NCI-H510A treated with DMSO at 0.1 percent for 48 hours (cell line): ENCODE data around the gene EEF1A2.

ENCODE experiments used
- DNase-seq: peaks from one replicate; lab custom pipeline; 2025; lab: John Stamatoyannopoulos, UW

EEF1A2 gene

DNA sequence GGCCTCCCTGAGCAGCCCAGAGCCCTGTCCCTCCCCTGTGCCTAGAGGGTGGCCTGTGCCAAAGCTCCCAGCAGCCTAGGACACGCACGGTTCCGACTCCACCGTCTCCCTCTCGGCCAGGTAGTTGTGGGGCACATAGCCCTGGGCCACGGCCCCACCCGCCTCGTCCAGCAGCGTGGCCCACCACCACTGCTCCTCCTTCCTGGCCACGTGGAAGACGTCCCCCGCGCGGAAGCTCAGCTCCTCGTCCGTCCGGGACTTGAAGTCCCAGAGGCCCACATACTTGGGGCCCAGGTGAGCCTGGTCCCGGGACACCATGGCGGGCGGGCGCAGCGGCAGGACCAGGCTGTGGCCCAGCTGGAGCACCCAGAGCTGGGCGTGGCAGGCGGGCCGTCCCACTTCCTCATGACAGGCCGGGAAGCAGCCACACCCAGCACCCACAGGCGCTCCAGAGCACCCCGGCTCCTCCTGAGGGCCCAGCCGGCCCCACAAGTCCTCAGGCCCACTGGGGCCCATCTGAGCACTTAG lies 38.2 kb upstream of the EEF1A2 start, which contains the start of gene PTK6:
TSS of gene PTK6 (minus strand) at position 380 of the 528 bp plus-strand sequence. CDS start at position 318, 62 bp downstream.
- no peak for DNase-seq

DNA sequence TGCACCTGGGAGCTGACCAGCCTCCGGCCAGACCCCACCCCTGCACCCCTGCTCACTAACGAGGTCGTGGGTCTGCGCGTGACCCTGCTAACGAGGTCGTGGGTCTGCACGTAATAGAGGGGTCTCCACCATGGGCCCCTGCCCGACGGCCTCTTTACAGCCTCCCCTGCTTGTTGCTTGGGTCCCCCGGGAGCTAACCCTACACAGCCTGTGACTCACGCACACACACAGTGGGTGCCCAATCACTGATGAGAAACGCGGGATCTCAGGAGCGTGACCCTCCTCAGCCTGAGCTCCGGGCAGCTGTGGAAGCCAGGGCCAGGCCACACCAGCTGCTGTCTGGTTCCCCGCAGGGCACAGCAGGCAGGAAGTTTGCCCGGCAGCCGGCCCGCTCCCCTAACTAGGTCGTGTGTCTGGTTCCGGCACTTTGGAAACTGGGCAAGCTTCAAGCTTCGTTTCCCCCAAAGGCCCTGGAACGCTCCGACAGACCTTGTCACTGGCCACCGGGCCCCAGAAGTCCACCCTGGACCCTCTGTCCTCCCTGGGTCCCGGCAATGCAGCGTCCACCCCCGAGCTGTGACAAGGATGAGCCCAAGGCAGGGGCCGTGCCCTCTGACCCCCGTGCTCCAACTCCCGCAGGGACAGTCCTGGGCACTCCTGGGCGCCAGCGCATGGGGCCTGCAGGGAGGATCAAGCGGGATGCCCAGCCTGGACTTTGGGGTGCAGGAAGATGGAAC lies 37.5 kb upstream of the EEF1A2 start:
- DNase-seq, result no peak

DNA sequence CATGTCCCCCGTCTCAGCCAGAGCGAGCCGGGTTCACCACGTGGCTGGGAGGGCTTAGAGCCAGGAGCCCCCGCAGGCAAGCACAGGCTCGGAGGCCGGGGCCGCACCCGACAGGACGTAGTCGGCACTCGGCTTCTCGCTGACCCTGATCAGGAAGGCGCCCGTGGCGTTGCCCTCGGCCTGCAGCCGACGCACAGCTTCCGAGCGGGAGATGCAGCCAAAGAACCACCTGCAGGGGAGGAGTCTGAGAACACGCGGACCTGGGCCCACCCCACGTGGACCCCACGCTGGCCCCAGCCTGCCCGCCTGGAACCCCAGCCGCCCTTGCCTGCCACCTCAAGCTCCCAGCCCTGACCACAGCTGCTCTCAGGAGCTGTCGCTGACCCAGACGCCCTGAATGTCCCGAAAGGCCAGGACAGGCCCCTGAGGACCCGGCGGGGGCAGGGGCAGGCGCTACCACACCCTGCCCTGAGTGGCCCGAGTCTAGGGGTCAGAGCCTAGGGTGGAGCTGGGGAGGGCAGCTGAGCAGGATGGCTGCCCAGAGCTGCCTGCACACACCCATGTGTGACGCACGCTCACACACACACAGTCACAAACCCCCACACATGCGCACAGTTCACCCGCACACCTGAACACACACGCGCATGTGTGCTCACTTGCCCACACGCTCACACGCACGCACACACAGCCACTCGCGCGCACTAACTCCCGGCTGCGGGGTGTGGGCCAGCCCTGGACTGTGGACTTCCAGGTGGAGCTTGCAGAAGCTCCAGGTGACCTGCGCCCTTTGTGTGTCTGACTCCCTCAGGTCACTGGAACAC lies 36.2 kb upstream of the EEF1A2 start:
- DNase-seq, result no peak

DNA sequence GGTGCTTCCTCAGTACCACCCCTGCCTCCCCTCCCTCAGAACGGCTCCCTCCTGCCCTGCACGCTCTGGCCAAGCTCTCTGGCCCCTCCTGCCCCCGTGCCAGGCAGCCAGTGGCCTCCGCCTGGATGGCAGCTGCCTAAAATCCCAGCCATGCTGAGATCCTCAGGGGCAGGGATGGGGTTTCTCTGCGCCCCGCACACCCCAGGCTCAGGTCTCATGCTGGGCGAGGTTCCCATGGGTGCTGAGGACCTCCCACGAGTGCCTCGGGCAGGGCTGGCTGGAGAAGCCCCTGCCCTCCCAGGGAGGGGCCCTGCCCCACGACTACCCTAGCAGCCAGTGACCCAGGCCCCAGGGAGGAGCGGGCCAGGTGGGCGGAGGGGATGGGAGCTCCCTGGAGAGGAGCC lies 35.5 kb upstream of the EEF1A2 start:
- DNase-seq, result no peak

DNA sequence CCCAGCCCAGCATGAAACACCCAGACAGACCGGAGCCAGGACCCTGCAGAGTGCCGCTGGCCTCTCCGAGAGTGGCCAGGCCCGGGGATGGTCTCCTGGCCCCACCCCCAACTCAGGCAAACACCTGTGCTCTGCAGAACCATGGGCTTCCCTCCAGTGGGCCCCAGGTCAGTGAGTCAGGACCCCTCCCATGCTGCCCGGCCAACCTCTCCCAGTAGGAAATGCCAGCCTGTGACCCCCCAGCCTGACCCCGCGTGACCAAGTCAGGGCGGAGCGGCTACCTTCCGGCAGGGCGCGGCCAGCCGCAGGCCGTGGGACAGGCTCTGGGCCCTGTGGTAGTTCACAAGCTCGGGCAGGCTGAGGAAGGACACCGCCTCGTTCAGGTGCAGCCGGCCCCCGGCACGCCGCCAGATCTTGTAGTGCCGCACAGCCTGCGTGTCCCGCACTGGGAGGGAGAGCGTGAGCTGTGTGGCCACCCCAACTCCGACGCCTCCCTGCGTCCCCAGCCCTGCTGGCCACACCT lies 35.0 kb upstream of the EEF1A2 start:
- no peak for DNase-seq

DNA sequence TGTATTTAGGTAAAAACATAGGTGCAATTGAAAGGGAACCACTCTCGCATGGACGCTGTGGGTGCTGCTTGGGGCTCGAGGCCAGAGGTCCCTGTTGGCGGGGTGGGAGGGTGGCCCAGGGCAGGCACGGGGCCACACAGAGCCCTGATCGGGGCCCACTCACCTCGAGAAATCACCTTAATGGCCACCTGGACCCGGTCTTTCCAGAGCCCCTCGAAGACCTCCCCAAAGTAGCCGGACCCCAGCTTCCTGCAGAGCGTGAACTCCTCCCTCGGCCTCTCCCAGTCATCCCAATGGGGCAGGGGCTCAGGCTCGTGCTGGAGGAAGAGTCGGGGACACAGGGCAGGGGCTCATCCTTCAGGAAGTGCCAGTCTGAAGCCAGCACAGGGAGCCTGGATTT lies 34.5 kb upstream of the EEF1A2 start:
- no peak for DNase-seq

DNA sequence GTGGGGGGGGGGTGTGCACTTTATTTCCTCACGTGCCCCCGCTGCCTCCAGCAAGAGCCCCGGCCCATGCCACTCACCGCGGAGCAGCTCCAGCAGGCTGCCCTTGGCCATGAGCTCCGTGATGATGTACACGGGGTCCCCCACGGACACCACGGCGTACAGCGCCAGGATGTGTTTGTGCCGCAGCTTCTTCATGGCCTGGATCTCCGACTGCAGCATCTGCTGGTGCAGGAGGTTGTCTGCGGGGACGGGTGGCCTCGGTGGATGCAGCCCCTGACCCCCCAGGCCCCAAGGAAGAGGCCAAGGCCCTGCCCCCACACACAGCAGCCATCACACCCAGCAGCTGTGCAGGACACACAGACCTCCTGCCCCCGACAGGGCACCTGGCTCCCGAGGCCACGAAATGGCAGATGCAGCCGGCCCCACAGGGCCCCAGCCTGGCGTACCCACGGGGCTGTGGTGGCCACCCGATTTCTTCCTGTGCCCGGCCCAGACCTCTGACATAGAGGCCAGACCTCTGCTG lies 33.6 kb upstream of the EEF1A2 start:
- DNase-seq, result no peak

DNA sequence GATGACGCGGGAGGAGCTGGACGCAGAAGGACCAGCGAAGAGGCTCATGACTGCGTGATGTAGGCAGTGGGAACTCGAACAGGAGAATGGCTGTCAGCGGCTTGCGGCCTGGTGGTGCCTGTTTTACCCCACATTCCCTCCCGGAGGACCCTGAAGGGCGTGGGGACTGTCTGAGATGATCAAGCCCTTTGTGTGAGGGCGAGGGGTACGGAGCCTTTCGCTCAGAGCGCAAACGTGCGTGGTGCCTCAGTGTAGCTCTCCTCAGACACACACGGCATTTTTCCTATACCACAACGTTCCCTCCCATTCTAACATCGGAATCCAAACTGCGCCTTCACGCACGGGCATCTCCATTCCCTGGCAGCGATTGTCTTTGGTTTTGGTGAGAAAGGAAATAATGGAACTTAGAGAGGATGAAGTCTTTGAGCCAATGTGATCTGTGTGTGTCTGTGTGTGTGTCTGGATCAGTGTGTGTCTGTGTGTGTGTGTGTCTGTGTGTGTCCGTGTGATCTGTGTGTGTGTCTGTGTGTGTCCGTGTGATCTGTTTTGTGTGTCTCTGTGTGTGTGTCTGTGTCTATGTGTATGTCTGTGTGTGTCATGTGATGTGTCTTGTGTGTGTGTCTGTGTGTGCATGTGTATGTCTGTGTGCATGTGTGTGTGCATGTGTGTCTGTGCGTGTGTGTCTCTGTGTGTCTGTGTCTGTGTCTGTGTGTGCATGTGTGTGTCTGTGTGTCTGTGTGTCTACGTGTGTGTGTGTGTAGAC lies 33.0 kb upstream of the EEF1A2 start:
- DNase-seq, result no peak

DNA sequence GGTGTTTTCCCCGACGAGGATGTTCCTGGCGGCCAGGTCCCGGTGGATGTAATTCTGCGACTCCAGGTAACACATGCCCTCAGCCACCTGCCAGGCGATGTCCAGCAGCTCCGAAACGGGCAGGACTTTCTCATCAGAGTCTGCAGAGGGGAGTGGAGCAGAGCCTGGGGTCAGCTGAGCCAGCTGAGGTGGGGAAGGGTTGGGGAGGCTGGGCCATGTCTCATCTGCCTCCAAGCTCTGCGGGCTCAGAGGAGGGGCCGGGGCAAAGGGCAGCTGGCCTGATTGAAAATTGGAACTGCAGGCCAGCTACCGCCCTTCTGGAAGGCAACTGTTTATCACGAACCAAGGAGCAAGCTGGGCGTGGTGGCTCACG lies 31.9 kb upstream of the EEF1A2 start:
- no peak for DNase-seq

DNA sequence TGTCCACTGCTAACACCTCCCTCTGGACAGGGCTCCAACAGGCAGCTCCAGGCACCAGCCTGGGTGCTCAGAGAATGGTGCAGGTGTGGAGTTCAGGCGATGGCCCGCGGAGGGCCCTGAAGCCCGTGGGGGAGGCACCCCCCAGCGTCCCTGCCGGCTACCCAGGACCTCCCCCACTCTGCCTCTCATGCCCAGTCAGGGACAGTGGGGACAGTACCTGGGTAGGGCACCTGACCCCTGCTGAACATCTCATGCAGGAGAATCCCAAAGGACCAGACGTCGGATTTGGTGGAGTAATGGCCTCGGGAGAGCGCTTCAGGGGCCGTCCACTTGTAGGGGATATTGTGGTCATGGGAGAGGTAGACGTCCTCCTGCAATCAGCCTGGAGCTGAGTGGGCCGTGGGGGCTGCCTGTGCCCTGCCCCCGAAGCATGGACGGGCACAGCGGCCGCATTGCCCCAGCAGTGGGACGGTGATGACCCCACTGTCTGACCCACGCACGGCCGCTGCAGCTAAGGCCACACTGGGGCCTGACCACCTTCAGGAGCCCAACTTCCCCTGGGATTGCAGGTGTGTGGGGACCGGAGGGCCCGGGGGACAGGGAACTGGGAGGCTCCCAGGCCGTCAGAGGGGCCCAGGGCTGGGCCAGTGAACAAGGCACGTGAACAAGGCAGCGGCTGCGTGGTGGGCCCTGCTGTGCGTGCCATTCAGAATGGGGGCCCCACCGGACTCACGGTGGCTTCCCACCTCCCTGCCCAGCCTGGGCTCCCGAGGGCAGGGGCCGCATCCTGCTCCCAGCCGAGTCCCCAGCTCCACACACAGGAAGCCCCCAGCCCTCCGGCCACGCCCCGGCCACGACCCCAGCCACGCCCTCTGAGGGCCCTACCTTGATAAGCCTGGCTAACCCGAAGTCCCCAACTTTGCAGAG lies 31.2 kb upstream of the EEF1A2 start:
- DNase-seq, result no peak

DNA sequence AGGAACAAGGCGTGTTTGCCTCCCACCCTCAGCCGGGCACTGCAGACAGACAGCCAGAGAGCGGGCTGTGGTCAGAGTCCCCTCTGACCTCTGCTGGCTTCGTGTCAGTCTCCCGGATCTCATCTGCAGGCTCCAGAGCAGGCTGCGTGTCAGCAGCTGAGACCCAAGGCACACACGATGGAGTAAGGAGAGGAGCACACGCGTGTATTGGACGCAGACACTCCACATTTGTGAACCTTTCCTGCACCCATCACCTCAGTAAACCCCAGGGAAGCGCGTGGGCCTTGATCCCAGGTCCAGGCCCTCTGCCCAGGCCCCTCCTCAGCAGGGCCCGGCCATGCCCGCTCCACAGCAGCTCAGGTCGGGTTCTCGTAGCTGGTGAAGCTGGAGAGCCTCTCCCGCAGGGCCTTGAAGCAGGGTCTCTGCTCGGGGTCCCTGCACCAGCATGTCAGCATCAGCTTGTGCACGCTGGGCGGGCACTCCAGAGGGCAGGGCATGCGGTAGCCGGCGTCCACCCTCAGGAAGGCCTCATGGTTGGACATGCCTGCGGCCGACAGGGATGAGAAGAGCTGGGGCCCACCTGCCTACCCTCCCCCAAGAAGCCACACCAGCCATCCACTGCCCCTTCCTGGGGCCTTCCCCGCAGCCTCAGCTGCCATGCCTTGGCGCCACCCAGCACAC lies 30.4 kb upstream of the EEF1A2 start:
- DNase-seq, result no peak

DNA sequence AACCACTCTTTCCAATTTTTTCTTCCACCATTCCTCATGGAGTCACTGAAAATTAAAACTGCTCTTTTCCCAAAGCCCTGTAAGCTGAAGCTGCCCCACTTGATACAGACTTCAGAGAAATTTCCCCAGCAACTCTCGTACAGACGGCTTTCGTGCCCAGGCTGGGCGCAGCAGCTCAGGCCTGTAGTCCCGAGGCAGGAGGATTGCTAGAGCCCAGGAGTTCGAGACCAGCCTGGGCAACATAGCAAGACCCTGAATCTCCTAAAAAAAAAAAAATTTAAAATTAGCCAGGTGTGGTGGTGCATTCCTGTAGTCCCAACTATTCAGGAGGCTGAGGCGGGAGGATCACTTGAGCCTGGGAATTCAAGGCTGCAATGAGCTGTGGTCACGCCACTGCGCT lies 28.3 kb upstream of the EEF1A2 start:
- DNase-seq, result no peak

DNA sequence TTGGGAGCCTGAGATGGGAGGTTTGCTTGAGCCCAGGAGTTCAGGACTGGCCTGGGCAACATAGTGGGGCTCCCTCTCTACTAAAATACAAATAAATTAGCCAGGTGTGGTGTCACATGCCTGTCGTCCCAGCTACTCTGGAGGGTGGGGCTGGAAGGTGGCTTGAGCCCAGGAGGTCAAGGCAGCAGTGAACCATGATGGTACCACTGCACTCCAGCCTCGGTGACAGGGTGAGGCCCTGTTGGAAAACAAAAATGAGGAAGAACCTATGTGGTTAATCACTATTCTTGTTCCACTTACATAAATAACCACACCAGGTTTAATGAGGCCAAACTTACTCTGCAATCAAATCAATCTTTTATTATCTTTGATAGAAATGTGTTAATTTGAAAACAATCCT lies 27.1 kb upstream of the EEF1A2 start:
- no peak for DNase-seq

DNA sequence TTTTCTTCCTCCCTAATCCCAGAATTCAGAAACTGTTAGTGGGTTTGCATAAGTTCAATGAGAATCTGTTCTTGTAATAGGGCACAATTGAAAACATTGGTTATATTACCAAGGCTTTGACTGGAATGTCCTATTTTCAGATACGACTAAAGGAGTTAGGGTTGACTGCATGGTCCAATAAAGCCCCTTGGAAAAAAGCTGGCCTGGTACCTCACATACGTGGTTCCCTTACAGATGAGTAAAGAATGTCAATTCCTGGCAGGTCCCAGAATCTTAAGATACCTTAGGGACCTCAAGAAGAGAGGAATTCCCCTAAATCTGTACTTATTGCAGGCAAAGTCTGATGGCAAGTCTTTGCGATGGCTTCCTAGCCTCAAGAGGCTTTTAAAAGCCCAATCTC lies 26.3 kb upstream of the EEF1A2 start:
- DNase-seq, result no peak

DNA sequence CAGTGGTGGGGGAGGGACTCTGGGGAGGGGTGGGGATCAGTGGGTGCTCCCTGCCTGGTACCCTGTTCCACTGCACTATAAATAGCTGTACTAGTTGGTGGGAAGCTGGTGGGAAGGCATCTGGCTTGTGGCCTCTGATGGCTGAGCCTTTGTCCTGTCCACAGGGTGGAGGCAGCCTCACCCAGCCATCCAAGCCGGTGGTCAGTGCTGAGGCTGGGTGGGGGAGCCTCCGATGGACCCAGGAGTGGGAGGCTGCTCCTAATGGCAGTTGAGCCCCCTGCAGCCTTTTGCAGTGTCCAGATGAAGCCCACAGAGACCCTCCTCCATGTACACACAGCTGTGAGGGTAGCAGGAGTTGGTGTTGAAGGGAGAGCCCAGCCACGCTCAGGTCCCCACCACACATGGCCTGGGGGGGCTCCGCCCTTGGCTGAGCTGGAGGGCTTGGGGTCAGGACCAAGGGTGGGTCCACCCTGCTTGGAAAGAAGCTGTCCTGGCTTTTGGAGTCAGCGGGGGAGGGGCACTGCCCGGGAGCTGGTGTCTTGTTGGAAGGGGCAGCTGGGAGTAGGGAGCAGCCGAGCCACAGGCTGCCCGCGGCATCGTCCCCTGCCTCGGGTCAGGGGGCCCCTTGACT lies 24.2 kb upstream of the EEF1A2 start:
- DNase-seq, result no peak

DNA sequence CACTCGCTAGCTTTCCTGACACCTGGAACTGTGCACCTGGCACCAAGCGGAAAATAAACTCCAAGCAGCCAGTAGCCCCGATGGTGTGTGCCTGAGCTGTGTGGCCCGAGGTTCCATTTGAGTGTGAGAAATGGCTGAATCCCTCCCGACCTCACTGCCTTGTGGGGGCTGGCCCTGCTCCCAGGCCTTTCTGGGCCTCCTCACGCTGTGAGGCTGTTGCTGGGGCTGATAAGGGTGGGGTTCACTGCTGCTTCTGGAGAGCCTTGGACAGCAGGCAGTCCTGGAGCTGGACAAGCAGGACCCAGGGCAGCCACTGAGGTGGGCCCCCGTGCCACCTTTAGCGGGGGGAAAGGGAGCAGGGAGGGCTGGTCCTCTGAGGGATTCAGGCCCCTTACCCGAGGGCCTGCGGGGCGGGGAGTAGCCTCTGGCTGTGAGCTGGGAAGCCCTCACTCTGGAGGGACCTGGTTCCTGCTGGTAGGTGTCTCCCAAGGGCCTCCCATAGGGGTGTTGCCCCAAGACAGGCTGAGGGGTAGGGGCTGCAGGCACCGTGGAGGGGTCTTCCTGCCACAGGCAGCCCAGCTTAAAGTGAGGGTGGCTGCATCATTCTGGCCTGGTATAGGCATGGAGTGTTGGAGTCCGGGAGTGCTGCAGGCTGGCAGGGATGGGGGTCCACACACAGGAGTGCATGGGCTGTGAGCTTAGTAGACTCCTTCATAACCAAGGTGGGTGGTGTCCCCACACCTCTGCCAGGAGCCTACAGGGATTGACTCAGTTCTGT lies 23.4 kb upstream of the EEF1A2 start:
- no peak for DNase-seq

DNA sequence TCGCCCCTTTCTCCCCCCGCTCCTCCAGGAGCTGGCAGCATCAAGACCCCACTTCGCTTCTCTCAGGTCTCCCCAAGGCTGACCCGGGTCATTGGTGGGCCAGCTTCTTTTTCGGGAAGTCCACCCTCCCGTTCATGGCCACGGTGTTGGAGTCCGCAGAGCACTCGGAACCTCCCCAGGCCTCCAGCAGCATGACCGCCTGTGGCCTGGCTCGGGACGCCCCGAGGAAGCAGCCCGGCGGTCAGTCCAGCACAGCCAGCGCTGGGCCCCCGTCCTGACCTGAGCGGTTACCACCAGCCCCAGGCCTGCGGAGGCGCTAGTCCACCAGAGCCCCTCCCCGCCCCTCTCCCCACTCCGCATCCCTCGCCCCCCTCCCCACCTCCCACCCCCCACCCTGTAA lies 22.7 kb upstream of the EEF1A2 start:
- DNase-seq, result no peak

DNA sequence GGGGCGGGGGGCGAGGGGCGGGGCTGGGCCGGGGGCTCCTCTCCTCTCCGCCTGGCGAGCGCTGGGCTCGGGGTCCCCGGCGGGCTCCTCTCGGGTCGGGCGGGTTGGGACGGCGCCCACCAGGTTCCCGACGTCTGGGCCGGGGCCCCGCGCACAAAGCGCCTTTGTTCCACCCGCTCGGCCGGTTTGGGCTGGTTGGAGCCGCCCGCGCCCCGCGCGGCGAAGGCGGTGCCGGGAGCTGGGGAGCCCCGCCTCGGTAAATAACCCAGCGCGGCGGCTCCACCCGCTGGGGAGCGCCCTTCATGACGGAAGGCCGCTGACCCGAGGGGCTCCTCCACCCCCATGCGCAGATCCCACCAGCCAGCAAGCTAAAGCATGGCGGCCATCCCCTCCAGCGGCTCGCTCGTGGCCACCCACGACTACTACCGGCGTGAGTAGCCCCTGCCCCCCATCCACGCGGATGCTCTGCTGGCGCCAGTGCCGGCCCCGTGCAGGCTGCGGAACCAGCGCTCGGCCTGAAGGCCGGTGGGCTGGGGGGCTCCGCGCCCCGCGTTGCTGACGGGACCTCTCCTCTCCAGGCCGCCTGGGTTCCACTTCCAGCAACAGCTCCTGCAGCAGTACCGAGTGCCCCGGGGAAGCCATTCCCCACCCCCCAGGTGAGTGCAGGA lies 22.2 kb upstream of the EEF1A2 start:
- DNase-seq, result no peak
